Measurements from ENCODE around the gene HRH1. TPM values are rescaled to one million over a fixed set of nuclear protein-coding genes. Genes with fewer than 3 reads are reported as not detected.
"Not testable (repeated sequence)": the region's sequence is repeated elsewhere in the genome, so short reads cannot be mapped to it uniquely, and the experiment has no call there.

Gene HRH1
- total RNA-seq, 1 experiment from 2014 or later, result 7.0 TPM

GRCh38 chr3:11213810-11214450 lies 59.6 kb downstream of the HRH1 start (continued):
- TF ChIP-seq CTCF (IDR thresholded peaks at IDR 0.05 in 2 of 3, conservative IDR thresholded peaks at IDR 0.05 in 1 of 3; ENCODE audit: borderline replicate concordance in 1 of 3, insufficient read depth in 1 of 3, low read depth in 2 of 3, low read length in 2 of 3), result no peak
- no peak for TF ChIP-seq CBX3 (IDR thresholded peaks at IDR 0.05; ENCODE audit: low read depth)

GRCh38 chr3:11214451-11214978 lies 60.2 kb downstream of the HRH1 start:
- ChIA-PET RAD21 (ENCODE audit: low non-redundant PET in 1 of 2, low total read pairs in 2 of 2, uncharacterized antibody in 2 of 2, unreplicated experiment in 2 of 2) (no interaction called here), POLR2A (no interaction called here), CTCF (no interaction called here)
- DNase-seq (ENCODE audit: low read depth, low spot score), result no peak
- Histone ChIP-seq H3K9me2 (ENCODE audit: insufficient read depth) (no peaks in the 10 kb centered on the region), H4K20me1 (ENCODE audit: insufficient read depth) (no peaks in the 10 kb centered on the region), H3K27ac (ENCODE audit: low read depth, low read length) (no peak overlapping the region), H3K4me3 (replicated peaks in 1 of 2; ENCODE audit: low read depth in 1 of 2, low read length in 2 of 2) (no peak overlapping the region), H3K79me2 (ENCODE audit: insufficient read depth, low read length) (peaks cover 18% of the 10 kb centered on the region), H3K27me3 (ENCODE audit: insufficient read depth, low read length) (no peaks in the 10 kb centered on the region), H3K9ac (ENCODE audit: low read length) (no peak overlapping the region), H3K9me3 (ENCODE audit: control insufficient read depth in 1 of 2, insufficient read depth in 1 of 2, low read depth in 1 of 2, low read length in 2 of 2) (no peaks in the 10 kb centered on the region), H3K4me1 (ENCODE audit: control insufficient read depth in 1 of 2, insufficient read depth in 2 of 2, low read length in 2 of 2) (peaks cover 15 to 38% of the 10 kb centered on the region in 2 experiments), H2AFZ (ENCODE audit: low read depth, low read length, poor library complexity, severe bottlenecking) (no peak overlapping the region), H3K36me3 (ENCODE audit: control insufficient read depth in 1 of 2, insufficient read depth in 2 of 2, low read length in 2 of 2) (no peaks in the 10 kb centered on the region), H3K4me2 (ENCODE audit: low read length) (no peak overlapping the region)
- TF ChIP-seq ZFX (IDR thresholded peaks at IDR 0.05) (no peak), EGR1 (IDR thresholded peaks at IDR 0.05; ENCODE audit: low read depth) (no peak), ATF3 (IDR thresholded peaks at IDR 0.05) (no peak), ZBTB33 (IDR thresholded peaks at IDR 0.05; ENCODE audit: extremely low read depth, insufficient replicate concordance, low read length) (no peak), TCF7L2 (IDR thresholded peaks at IDR 0.05; ENCODE audit: borderline replicate concordance, extremely low read depth, insufficient read depth, insufficient read length) (no peak), JUND (IDR thresholded peaks at IDR 0.05) (no peak)
- intact Hi-C loops (cut with micrococcal nuclease), result no loop called here
- no peak for ATAC-seq
- BruUV-seq (replicated peaks), result no TSS peak

- intact Hi-C loops (cut with micrococcal nuclease); BruUV-seq (replicated peaks); CTCF ChIA-PET: not testable (repeated sequence)
Observed at GRCh38 chr3:11217370-11217769, 63.1 kb downstream of the HRH1 start.

More at GRCh38 chr3:11217370-11217769, 63.1 kb downstream of the HRH1 start:
- peaks cover 41% of the 10 kb centered on the region for H3K79me2 ChIP-seq (ENCODE audit: insufficient read depth, low read length)
- H3K4me2 ChIP-seq (ENCODE audit: low read length); POLR2A ChIA-PET; H3K9me2 ChIP-seq (ENCODE audit: insufficient read depth); H2AFZ ChIP-seq (ENCODE audit: low read depth, low read length, poor library complexity, severe bottlenecking); H3K4me3 ChIP-seq (replicated peaks in 1 of 2; ENCODE audit: low read depth in 1 of 2, low read length in 2 of 2); DNase-seq (ENCODE audit: low read depth, low spot score); RAD21 ChIA-PET (ENCODE audit: low non-redundant PET in 1 of 2, low total read pairs in 2 of 2, uncharacterized antibody in 2 of 2, unreplicated experiment in 2 of 2); H3K27me3 ChIP-seq (ENCODE audit: insufficient read depth, low read length); H3K36me3 ChIP-seq (ENCODE audit: control insufficient read depth in 1 of 2, insufficient read depth in 2 of 2, low read length in 2 of 2); H3K27ac ChIP-seq (ENCODE audit: low read depth, low read length); H4K20me1 ChIP-seq (ENCODE audit: insufficient read depth); H3K9ac ChIP-seq (ENCODE audit: low read length); ATAC-seq; H3K9me3 ChIP-seq (ENCODE audit: control insufficient read depth in 1 of 2, insufficient read depth in 1 of 2, low read depth in 1 of 2, low read length in 2 of 2): not testable (repeated sequence)
- H3K4me1 ChIP-seq (ENCODE audit: control insufficient read depth in 1 of 2, insufficient read depth in 2 of 2, low read length in 2 of 2), result peaks cover 6 to 27% of the 10 kb centered on the region in 2 experiments

Measured in HCT116 (cell line).